Brain microvascular endothelial cell (primary cell): Measurements from ENCODE around the gene RGS12.

Source experiments
- DNase-seq: peaks from one replicate; pipeline ENCODE4 v3.0.0-alpha.2; 2020
- H3K27ac ChIP-seq: fragments of 250-450 bp; sonication (Bioruptor Pico); 2 replicates; pipeline ENCODE4 v1.5.1; 2020; ENCODE audit warnings: mild to moderate bottlenecking, moderate library complexity
- H3K27me3 ChIP-seq: fragments of 250-450 bp; sonication (Bioruptor Pico); replicated peaks from 2 replicates; pipeline ENCODE4 v1.5.1; 2020; ENCODE audit warnings: mild to moderate bottlenecking
- H3K36me3 ChIP-seq: fragments of 250-450 bp; sonication (Bioruptor Pico); replicated peaks from 2 replicates; pipeline ENCODE4 v1.5.1; 2020; ENCODE audit warnings: mild to moderate bottlenecking
- H3K4me3 ChIP-seq: 2 replicates; pipeline ENCODE4 v1.5.1; 2011; ENCODE audit warnings: low read depth, mild to moderate bottlenecking, control low read depth, low read length, moderate library complexity
- in situ Hi-C: cut with HindIII; loops from 2 replicates; pipeline ENCODE4 v1.10.0; 2017; ENCODE audit warnings: low sequenced_read_pairs, low pct_ligation_motif_present
- TF ChIP-seq, protein P1 (sequence below): IDR thresholded peaks from 2 replicates; pipeline ENCODE4 v1.5.1; 2011; ENCODE audit warnings: low read depth, mild to moderate bottlenecking, moderate library complexity, low read length, control low read depth, inconsistent platforms; ENCODE audit errors: missing control alignments

RGS12 gene

DNA sequence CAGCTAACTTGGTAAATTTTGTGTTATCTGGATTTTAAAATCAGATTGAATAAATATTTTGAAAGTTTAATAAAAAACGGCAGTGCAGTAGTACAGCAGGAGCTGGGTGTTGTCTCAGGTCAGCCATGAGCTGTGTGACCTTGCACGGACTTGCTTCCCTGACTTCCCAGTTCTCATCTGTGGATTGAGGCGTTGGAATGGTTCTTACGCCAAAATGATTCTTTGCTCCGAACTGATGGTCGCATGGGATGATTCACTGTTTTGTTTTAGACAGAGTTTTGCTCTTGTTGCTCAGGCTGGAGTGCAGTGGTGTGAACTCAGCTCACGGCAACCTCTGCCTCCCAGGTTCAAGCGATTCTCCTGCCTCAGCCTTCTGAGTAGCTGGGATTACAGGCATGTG, 45.0 kb downstream of the RGS12 start:
- no peaks in the 10 kb centered on the region for H3K27me3 ChIP-seq
- no peak for DNase-seq
- H3K27ac ChIP-seq: no peak overlapping the region
- TF ChIP-seq, protein P1, sequence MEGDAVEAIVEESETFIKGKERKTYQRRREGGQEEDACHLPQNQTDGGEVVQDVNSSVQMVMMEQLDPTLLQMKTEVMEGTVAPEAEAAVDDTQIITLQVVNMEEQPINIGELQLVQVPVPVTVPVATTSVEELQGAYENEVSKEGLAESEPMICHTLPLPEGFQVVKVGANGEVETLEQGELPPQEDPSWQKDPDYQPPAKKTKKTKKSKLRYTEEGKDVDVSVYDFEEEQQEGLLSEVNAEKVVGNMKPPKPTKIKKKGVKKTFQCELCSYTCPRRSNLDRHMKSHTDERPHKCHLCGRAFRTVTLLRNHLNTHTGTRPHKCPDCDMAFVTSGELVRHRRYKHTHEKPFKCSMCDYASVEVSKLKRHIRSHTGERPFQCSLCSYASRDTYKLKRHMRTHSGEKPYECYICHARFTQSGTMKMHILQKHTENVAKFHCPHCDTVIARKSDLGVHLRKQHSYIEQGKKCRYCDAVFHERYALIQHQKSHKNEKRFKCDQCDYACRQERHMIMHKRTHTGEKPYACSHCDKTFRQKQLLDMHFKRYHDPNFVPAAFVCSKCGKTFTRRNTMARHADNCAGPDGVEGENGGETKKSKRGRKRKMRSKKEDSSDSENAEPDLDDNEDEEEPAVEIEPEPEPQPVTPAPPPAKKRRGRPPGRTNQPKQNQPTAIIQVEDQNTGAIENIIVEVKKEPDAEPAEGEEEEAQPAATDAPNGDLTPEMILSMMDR: no peak
- in situ Hi-C loops: no loop called here
- no peak overlapping the region for H3K4me3 ChIP-seq
- no peaks in the 10 kb centered on the region for H3K36me3 ChIP-seq

DNA sequence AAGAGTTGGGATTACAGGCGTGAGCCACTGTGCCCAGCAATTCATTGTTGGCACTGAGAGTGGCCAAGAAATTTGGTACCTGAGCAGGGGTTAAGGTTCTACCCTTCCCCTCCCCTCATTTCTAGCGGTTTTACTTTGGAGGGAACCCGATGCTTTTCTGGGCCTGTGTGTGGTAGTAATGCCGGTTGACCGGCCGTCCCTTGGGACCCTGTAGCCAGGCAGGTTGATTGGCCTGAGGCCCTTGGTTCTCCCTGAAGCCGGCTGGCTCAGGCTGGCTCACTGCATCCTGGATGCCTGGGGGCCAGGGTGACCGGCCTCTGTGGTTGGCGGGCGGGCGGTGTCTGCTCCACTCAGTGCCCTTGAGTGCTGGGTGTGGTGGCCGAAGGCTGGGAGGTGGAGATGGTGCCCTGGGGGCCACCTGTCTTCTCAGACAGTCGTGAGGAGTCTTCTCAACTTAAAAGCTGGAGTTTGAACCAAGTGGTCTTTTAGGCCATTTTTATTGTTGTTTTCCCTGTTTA, 45.6 kb downstream of the RGS12 start:
- in situ Hi-C loops: no loop called here
- H3K27ac ChIP-seq: no peak overlapping the region
- no peak overlapping the region for H3K4me3 ChIP-seq
- TF ChIP-seq, protein P1: no peak
- no peaks in the 10 kb centered on the region for H3K36me3 ChIP-seq
- DNase-seq: no peak
- H3K27me3 ChIP-seq: no peaks in the 10 kb centered on the region

DNA sequence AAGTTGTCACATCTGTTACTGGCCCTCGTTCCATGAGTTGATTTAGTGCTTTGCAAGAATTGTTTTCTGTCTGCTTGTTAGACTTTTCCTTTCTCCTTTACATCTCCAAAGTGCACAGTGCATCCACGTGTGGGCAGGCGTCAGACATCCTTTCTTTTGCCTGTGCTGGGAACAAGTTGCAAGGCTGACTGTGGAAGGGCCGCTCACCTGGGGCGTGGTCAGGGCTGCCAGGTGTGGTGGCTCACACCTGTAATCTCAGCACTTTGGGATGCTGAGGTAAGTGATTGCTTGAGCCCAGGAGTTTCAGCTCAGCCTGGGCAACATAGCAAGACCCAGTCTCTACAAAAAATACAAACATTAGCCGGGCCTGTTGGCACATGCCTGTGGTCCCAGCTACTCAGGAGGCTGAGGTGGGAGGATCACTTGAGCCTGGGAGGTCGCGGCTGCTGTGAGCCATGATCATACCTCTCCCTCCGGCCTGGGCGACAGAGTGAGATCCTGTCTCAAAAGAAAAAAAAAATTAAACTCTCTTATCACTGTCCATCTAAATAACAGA, 46.2 kb downstream of the RGS12 start:
- Histone ChIP-seq H3K4me3 (no peak overlapping the region), H3K27ac (no peak overlapping the region), H3K36me3 (no peaks in the 10 kb centered on the region), H3K27me3 (no peaks in the 10 kb centered on the region)
- TF ChIP-seq, protein P1: no peak
- no peak for DNase-seq
- in situ Hi-C loops: no loop called here

DNA sequence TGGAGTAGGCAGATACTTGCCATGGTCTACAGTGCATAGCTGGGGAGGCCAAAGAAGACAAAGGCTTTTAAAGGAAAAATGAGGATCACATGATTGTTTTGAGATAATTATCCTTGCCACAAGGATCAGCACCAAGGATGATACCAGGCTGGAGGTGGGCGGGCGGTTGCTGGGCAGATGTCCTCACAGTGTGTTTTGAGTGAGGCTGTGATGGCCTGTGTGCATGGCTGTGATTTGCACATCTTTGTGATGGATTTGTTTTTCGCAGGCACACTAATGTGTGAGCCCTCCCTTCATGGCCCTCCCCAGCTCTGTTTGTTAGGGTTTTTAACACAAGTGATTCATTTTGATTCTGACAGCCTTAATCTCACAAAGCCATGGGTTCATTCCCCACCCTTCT, 46.8 kb downstream of the RGS12 start:
- no peak for DNase-seq
- no peaks in the 10 kb centered on the region for H3K36me3 ChIP-seq
- H3K27me3 ChIP-seq: no peaks in the 10 kb centered on the region
- in situ Hi-C loops: no loop called here
- no peak overlapping the region for H3K4me3 ChIP-seq
- H3K27ac ChIP-seq: no peak overlapping the region
- TF ChIP-seq, protein P1: no peak

DNA sequence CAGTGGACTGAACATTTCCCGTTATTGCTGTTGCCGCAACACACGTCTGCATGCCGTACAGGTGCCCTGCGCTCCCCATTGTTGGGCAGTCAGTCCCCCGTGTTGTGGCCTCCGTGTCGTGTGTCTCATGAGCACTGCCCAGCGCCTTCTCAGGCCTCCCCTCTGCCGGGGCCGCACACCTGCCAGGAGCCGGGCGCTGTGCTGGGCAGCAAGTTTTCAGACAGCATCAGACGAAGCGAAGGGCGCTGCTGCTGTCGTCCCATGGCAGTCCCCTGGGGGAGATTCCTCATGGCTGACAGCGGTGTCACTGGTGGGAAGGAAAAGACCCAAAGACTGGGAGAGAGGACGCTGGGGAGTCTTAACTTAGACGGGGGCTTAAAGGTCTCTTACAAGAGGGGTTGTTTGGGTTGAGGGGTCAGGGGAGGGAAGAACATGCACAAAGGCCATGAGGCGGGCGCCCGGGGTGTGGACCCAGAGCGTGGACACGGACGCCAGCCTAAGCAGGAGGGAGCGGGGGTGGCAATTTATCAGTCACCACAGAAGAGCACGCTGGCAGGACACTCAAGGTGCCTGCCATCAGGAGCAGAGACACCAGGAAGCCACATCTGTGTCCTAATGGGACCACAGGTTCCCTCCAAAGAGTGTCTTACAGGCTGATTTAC, 47.3 kb downstream of the RGS12 start:
- H3K27ac ChIP-seq: no peak overlapping the region
- no peak overlapping the region for H3K4me3 ChIP-seq
- H3K27me3 ChIP-seq: no peaks in the 10 kb centered on the region
- no peak for DNase-seq
- in situ Hi-C loops: no loop called here
- no peaks in the 10 kb centered on the region for H3K36me3 ChIP-seq
- TF ChIP-seq, protein P1: no peak
